MCF 10A (cell line): ENCODE data around the gene RIC3. TPM values are rescaled to one million over a fixed set of nuclear protein-coding genes. Genes with fewer than 3 reads are reported as not detected.

ENCODE experiments used
- BruUV-seq: library from RNA; stranded (reverse); fragments of 400-500 nt; replicated peaks from 2 replicates; lab custom pipeline; 2021; lab: Mats Ljungman, UMichigan
- CTCF ChIA-PET: fragments of 300-600 bp; sonication (Branson Sonifier 250); formaldehyde crosslinking; extraction: SDS; loops from one replicate; lab custom pipeline; 2021; ENCODE audit warnings: antibody characterized with exemption, inconsistent platforms; lab: Yijun Ruan, JAX
- POLR2A ChIA-PET: fragments of 300-600, 350-650 bp; sonication (Branson Sonifier 250); formaldehyde crosslinking; extraction: SDS; loops from one replicate; lab custom pipeline; 2020; ENCODE audit warnings: antibody characterized with exemption, inconsistent platforms; lab: Yijun Ruan, JAX
- DNase-seq: peaks from one replicate; pipeline ENCODE4 v3.0.0-alpha.2; 2018; ENCODE audit not compliant: unreplicated experiment
- H3K27ac Mint-ChIP-seq: one replicate; pipeline ENCODE4 v1.8.0; 2022; ENCODE audit warnings: mild to moderate bottlenecking, low read depth, mixed read lengths; ENCODE audit not compliant: unreplicated experiment
- H3K27me3 Mint-ChIP-seq: one replicate; pipeline ENCODE4 v1.8.0; 2022; ENCODE audit warnings: mixed read lengths; ENCODE audit not compliant: insufficient read depth, unreplicated experiment
- H3K36me3 Mint-ChIP-seq: one replicate; pipeline ENCODE4 v1.8.0; 2022; ENCODE audit warnings: mild to moderate bottlenecking, moderate library complexity, mixed read lengths; ENCODE audit not compliant: insufficient read depth, unreplicated experiment
- H3K4me1 Mint-ChIP-seq: one replicate; pipeline ENCODE4 v1.8.0; 2022; ENCODE audit warnings: mixed read lengths; ENCODE audit not compliant: insufficient read depth, unreplicated experiment
- H3K4me3 Mint-ChIP-seq: one replicate; pipeline ENCODE4 v1.8.0; 2022; ENCODE audit warnings: mild to moderate bottlenecking, moderate library complexity, mixed read lengths; ENCODE audit not compliant: unreplicated experiment
- H3K9me3 Mint-ChIP-seq: one replicate; pipeline ENCODE4 v1.8.0; 2022; ENCODE audit warnings: mixed read lengths; ENCODE audit not compliant: unreplicated experiment
- CTCF ChIP-seq: fragments of 200-600 bp; IDR thresholded peaks from one replicate; pipeline ENCODE4 v1.8.0; 2022; ENCODE audit warnings: antibody characterized with exemption, mild to moderate bottlenecking; ENCODE audit not compliant: unreplicated experiment
- intact Hi-C: fragments of 100-400 bp; cut with micrococcal nuclease; formaldehyde crosslinking; loops from 2 replicates; pipeline ENCODE4 v1.14.1; 2022
- total RNA-seq: library from RNA; stranded (reverse); gene quantifications from 2 replicates; pipeline ENCODE4 v1.2.3, GENCODE V29; 2022

The RIC3 gene
- total RNA-seq, 1 experiment from 2014 or later: 0.65 TPM

GRCh38 chr11:8060801-8061554 is 107.8 kb downstream of the RIC3 start:
- CTCF ChIA-PET: interaction anchor here (0.8 to 1.4 kb wide), 4 partner anchors 27 to 119 kb away, joined by 3 to 6 read pairs (median 4); no protein-coding TSS in a partner anchor
- no peak for DNase-seq
- no peaks in the 10 kb centered on the region for H3K27me3 Mint-ChIP-seq

GRCh38 chr11:8060146-8060719 is 108.6 kb downstream of the RIC3 start:
- Mint-ChIP-seq H3K4me3 (no peak overlapping the region), H3K4me1 (peaks cover 8% of the 10 kb centered on the region), H3K36me3 (no peaks in the 10 kb centered on the region), H3K9me3 (no peaks in the 10 kb centered on the region), H3K27ac (no peak overlapping the region), H3K27me3 (no peaks in the 10 kb centered on the region)
- no peak for DNase-seq
- ChIA-PET CTCF (interaction anchor here (0.6 to 1.1 kb wide), 6 partner anchors 21 to 527 kb away, joined by 3 to 5 read pairs (median 3); no protein-coding TSS in a partner anchor), POLR2A (no interaction called here)
- no TSS peak for BruUV-seq
- intact Hi-C loops: no loop called here
- TF ChIP-seq CTCF: no peak

More at GRCh38 chr11:8060801-8061554, 107.8 kb downstream of the RIC3 start:
- no peaks in the 10 kb centered on the region for H3K9me3 Mint-ChIP-seq
- TF ChIP-seq CTCF: no peak
- POLR2A ChIA-PET: no interaction called here
- no peak overlapping the region for H3K4me3 Mint-ChIP-seq
- peaks cover 8% of the 10 kb centered on the region for H3K4me1 Mint-ChIP-seq
- intact Hi-C loops: no loop called here
- no peaks in the 10 kb centered on the region for H3K36me3 Mint-ChIP-seq
- H3K27ac Mint-ChIP-seq: no peak overlapping the region
- no TSS peak for BruUV-seq

- POLR2A ChIA-PET: no interaction called here
- H3K9me3 Mint-ChIP-seq: no peaks in the 10 kb centered on the region
Measured at GRCh38 chr11:8059571-8060011, 109.2 kb downstream of the RIC3 start.

More at GRCh38 chr11:8059571-8060011, 109.2 kb downstream of the RIC3 start:
- CTCF ChIA-PET: interaction anchor here (0.6 to 2.9 kb wide), 6 partner anchors 11 to 1428 kb away, joined by 3 to 17 read pairs (median 4); no protein-coding TSS in a partner anchor
- no peak for TF ChIP-seq CTCF
- Mint-ChIP-seq H3K27me3 (no peaks in the 10 kb centered on the region), H3K36me3 (no peaks in the 10 kb centered on the region), H3K27ac (no peak overlapping the region), H3K4me1 (peaks cover 8% of the 10 kb centered on the region), H3K4me3 (no peak overlapping the region)
- intact Hi-C loops: no loop called here
- no peak for DNase-seq
- BruUV-seq: no TSS peak
